GM19372 (cell line): Measurements from ENCODE around the gene PDE4D.
"Not testable (repeated sequence)": the region's sequence is repeated elsewhere in the genome, so short reads cannot be mapped to it uniquely, and the experiment has no call there.

Source experiments
- ATAC-seq: cut with Tn5 transposase; IDR thresholded peaks from one replicate; pipeline ENCODE4 v1.9.1; 2021; ENCODE audit warnings: mild to moderate bottlenecking, low read depth, moderate library complexity; ENCODE audit not compliant: unreplicated experiment

PDE4D gene

GRCh38 chr5:59027145-59027907 lies 866.2 kb downstream of the PDE4D start:
- no peak for ATAC-seq

GRCh38 chr5:59025734-59026133 lies 867.8 kb downstream of the PDE4D start:
- ATAC-seq, result no peak

DNA sequence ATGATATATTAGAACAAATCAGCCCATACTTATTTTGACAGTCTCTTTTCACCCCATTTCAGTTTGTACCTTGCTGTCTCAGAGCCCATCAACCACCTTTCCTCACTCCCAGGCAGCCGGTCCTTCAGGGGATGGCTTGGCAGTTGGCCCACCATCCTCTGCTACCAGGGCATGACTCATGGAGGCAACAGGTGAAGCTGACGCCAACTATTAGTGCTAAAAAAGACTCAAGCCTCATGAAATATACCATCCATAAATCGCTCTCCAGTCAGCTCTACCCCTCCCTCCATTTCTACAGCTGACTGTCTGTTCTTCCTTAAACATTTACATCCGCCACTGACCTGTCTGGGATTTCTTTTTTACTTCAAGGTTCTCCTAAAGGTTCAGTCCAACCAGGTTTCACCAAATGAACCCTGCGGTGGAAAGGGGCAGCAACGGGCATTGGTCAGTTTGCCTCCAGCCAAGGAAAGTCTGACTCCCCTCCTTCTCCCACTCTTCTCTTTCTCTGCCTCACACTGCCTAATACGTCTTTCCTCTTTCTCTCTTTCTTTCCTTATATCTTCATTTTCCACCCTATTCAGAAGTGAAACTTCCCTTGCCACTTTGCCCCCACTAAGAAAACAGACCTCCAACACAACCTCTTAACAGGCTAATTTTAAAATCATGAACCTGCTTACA lies 871.5 kb downstream of the PDE4D start:
- no peak for ATAC-seq

DNA sequence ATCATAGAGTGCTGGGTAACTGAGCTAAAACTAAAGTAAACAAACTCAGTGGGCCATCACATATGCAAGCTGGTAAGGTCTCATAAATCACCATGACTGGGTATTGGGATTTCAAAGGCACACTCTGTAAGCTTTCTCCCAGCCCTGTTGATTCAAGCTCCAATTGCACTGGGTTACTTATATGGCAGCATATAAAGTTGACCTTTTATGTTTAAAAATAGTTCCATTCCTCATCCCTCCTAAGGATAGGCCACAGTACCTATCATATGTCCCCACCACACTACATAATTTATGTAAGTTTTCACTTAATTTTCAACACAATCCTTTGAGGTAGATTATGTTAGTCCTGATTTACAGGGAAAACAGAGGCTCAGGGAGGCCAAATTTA lies 872.2 kb downstream of the PDE4D start:
- no peak for ATAC-seq

GRCh38 chr5:59020611-59021285 lies 872.8 kb downstream of the PDE4D start:
- no peak for ATAC-seq

- ATAC-seq, result no peak
Observed at GRCh38 chr5:59019078-59019477, 874.4 kb downstream of the PDE4D start.

DNA sequence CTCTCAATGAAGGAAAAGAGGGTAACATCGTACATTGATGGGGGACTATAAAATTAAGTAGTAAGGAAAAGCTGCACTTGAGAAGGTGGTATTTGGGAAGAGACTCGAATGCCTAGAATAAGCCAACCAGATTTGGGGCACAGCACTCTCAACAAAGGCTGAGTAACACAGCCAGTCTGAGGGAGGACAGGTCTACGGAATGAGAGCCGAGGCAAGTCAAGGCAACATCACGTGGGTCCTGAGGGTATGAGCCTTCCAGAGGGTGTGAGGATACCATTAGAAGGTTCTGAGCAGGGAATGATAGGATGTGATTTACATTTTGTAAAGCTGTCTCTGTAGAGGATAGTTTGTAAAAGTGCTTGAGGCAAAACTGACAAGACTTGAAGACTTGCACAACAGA lies 876.6 kb downstream of the PDE4D start:
- ATAC-seq, result no peak

GRCh38 chr5:59008816-59009473 lies 884.6 kb downstream of the PDE4D start:
- ATAC-seq, result peak; percentile 60

- ATAC-seq, result no peak
Observed at GRCh38 chr5:59007460-59008063, 886.0 kb downstream of the PDE4D start.

DNA sequence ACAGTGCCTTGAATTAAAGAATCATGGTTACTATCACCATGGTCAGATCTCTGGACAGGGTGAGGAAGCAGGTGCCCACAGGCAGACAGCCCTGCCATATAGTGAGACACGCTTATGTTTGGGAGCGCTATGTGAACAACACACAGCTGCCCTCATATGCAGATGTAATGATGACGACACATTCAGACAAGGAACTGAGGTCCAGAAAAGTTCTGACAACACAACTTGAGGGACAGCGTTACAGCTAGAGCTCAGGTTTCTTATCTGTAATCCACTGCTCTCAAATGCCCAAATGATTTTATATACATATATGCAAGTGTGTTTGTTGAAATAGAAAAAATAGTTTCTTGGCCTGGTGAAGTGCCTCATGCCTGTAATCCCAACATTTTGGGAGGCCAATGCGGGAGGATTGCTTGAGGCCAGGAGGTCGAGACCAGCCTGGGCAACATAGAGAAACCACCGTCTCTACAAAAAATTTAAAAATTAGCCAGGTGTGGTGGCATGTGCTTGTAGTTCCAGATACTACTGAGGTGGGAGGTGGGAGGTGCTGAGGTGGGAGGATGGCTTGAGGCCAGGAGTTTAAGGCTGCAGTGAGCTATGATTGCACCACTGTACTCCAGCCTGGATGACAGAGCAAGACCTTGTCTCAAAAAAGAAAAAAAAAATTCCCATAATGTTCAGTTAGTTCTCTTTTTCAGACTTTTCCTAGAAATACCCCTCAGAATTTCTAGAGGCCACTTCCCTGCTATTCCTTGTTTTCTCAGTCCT lies 887.4 kb downstream of the PDE4D start:
- no peak for ATAC-seq

- ATAC-seq, result no peak
Observed at GRCh38 chr5:59003641-59004040, 889.9 kb downstream of the PDE4D start.

- ATAC-seq, result no peak
Observed at GRCh38 chr5:59003124-59003523, 890.4 kb downstream of the PDE4D start.

DNA sequence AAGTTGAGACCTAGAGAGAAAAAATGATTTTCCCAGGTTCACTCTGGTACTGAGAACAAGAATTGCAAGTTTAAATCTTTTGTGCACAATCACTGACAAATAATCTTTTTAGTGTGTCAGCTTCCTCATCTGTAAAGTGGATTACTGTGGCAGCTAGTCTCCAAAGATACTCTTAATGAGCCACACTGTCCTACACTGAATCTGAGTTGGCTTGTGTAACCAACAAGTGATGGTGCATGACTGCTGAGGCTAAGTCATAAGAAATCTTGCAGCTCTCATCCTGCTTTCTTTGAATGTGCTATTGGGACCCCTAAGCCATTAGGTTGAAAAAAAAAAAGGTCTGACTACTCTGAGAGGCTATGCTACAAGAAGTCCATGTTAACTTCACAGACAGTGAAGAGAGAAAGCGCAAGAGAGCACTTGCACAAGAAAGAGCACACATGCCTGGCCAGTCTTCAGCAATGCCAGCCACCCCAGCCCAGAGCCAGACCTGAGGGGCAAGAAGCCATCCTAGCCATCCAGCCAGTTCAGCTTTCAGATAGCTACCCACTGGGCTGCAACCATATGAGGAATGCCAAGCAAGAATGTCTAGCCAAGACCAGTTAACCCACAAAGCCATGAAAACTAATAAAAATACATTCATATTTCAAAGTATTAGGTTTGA lies 891.2 kb downstream of the PDE4D start:
- ATAC-seq, result no peak

DNA sequence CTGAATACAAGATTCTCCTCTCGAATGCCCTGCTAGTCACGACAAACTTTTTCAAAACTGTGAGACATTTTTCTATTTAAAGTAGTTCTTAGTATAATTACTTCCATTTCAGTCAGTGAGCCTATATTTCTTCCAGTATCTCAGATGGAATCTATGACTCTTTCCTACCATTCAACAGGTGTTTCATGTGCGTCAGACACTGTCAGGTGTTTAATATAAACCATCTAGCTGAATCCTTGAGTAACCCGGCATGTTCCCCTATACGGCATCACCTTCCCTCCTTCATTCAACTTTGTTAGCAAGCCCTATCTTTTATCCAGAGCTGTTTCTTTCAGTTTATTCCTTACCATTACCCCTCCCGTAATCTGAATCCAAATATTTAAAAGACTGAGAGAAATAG lies 891.8 kb downstream of the PDE4D start:
- ATAC-seq, result no peak

DNA sequence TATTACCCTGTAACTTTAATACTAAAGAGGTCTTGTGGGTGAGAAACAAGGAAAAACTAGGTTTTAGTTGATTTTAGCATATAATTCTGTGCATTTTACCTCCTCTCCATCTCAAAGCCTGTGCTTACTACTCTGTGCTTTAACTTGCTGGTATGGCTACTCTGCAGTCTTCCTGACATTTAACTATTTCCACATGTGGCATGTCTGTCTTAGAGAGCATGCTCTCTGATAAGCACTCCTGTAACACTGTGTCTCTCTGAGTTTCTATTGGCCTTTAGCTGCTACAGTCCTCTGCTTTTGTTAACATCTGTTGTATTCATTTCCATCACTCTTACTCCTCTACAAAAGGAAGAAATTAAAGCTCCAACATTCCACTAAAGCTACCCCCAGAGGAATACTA lies 892.4 kb downstream of the PDE4D start:
- ATAC-seq, result no peak

DNA sequence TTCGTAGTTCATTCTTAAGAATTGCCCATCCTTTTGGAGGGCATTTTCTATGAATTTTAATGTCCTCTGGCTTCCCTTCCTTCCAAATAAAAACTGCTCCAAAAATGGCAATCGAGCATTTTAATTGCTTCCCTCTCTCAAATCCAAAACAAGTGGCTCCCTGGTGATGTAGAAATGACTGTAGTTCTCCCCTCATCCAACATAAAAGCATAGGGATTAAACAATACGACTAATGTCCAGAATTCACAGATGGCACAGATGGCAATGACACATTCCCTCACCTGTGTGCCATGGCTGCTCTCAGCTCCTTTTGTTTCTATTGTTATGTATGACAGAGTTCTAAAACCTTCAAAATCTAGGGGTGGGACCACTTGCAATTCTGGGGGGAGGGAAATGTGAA lies 893.3 kb downstream of the PDE4D start:
- ATAC-seq, result no peak

- ATAC-seq, result no peak
Observed at GRCh38 chr5:58999804-59000203, 893.7 kb downstream of the PDE4D start.

GRCh38 chr5:58998544-58998943 lies 895.0 kb downstream of the PDE4D start:
- no peak for ATAC-seq

GRCh38 chr5:58995779-58996178 lies 897.7 kb downstream of the PDE4D start:
- ATAC-seq, result not testable (repeated sequence)
